Mesenchymal stem cell (in vitro differentiated cells and primary cell): Measurements from ENCODE around the gene DENND4C.

Experiments
- DNase-seq: peaks from one replicate; pipeline ENCODE4 v3.0.0-alpha.2; 2013
- H2AFZ ChIP-seq: one replicate; pipeline ENCODE4 v1.6.1; 2013; ENCODE audit warnings: low read depth, mild to moderate bottlenecking, control low read depth, inconsistent platforms, low read length, moderate library complexity
- H2AK5ac ChIP-seq: 2 replicates; pipeline ENCODE4 v1.6.1; 2013; ENCODE audit warnings: low read length, moderate library complexity, mild to moderate bottlenecking, inconsistent platforms; ENCODE audit not compliant: severe bottlenecking
- H2BK120ac ChIP-seq: one replicate; pipeline ENCODE4 v1.6.1; 2013; ENCODE audit warnings: low read depth, mild to moderate bottlenecking, inconsistent platforms, low read length, moderate library complexity
- H2BK12ac ChIP-seq, 2 experiments: one replicate each; pipeline ENCODE4 v1.6.1; 2013; ENCODE audit warnings: inconsistent platforms in 2 of 2, low read length in 2 of 2, mild to moderate bottlenecking in 2 of 2, moderate library complexity in 2 of 2, control low read depth in 1 of 2
- H2BK15ac ChIP-seq: one replicate; pipeline ENCODE4 v1.6.1; 2013; ENCODE audit warnings: mild to moderate bottlenecking, low read depth, inconsistent platforms; ENCODE audit not compliant: poor library complexity, severe bottlenecking
- H2BK5ac ChIP-seq: 2 replicates; pipeline ENCODE4 v1.6.1; 2013; ENCODE audit warnings: low read depth, mild to moderate bottlenecking, low read length, control low read depth, inconsistent platforms; ENCODE audit not compliant: poor library complexity, severe bottlenecking
- H3K14ac ChIP-seq, 2 experiments: one replicate each; pipeline ENCODE4 v1.6.1; 2013; ENCODE audit warnings: inconsistent platforms in 2 of 2, low read length in 2 of 2, control low read depth in 1 of 2, mild to moderate bottlenecking in 1 of 2, moderate library complexity in 1 of 2
- H3K18ac ChIP-seq, 2 experiments: one replicate each; pipeline ENCODE4 v1.6.1; 2013; ENCODE audit warnings: inconsistent platforms in 2 of 2, low read length in 2 of 2, control low read depth in 1 of 2, low read depth in 1 of 2, mild to moderate bottlenecking in 1 of 2
- H3K23ac ChIP-seq, 2 experiments: one replicate each; pipeline ENCODE4 v1.6.1; 2013; ENCODE audit warnings: inconsistent platforms in 2 of 2, low read length in 2 of 2, mild to moderate bottlenecking in 2 of 2, moderate library complexity in 2 of 2, control low read depth in 1 of 2
- H3K27ac ChIP-seq: 2 replicates; pipeline ENCODE4 v1.5.1; 2013; ENCODE audit warnings: mild to moderate bottlenecking, moderate library complexity, low read length, control low read depth, inconsistent platforms; ENCODE audit not compliant: poor library complexity, severe bottlenecking
- H3K27me3 ChIP-seq, 2 experiments: 2 replicates each; pipeline versions ENCODE4 v1.6.1 to v1.7.0; 2013; ENCODE audit warnings: low read length in 2 of 2, mild to moderate bottlenecking in 2 of 2, moderate library complexity in 2 of 2, control low read depth in 1 of 2, inconsistent platforms in 1 of 2; ENCODE audit not compliant: control insufficient read depth in 1 of 2, insufficient read depth in 1 of 2
- H3K36me3 ChIP-seq, 2 experiments: 2 replicates each; pipeline versions ENCODE4 v1.6.1 to v1.7.0; 2013; ENCODE audit warnings: low read length in 2 of 2, control low read depth in 1 of 2, inconsistent platforms in 1 of 2, low read depth in 1 of 2, mild to moderate bottlenecking in 1 of 2; ENCODE audit not compliant: insufficient read depth in 2 of 2, control insufficient read depth in 1 of 2
- H3K4ac ChIP-seq, 2 experiments: one replicate each; pipeline ENCODE4 v1.6.1; 2013; ENCODE audit warnings: inconsistent platforms in 2 of 2, low read length in 2 of 2, mild to moderate bottlenecking in 2 of 2, moderate library complexity in 2 of 2, control low read depth in 1 of 2, low read depth in 1 of 2
- H3K4me1 ChIP-seq: 2 replicates; pipeline ENCODE4 v1.6.1; 2013; ENCODE audit warnings: low read depth, low read length, control low read depth; ENCODE audit not compliant: control insufficient read depth, insufficient read depth
- H3K4me2 ChIP-seq: 2 replicates; pipeline ENCODE4 v1.6.1; 2013; ENCODE audit warnings: low read length, mild to moderate bottlenecking, inconsistent platforms; ENCODE audit not compliant: poor library complexity, severe bottlenecking
- H3K4me3 ChIP-seq, 2 experiments: 2 replicates each; pipeline versions ENCODE4 v1.5.1 to v1.7.0; 2013; ENCODE audit warnings: low read length in 2 of 2, mild to moderate bottlenecking in 2 of 2, control low read depth in 1 of 2, low read depth in 1 of 2; ENCODE audit not compliant: insufficient read depth in 1 of 2
- H3K79me1 ChIP-seq: replicated peaks from 2 replicates; pipeline ENCODE4 v1.6.1; 2013; ENCODE audit warnings: mild to moderate bottlenecking, control low read depth, low read length, inconsistent platforms; ENCODE audit not compliant: poor library complexity, severe bottlenecking
- H3K9ac ChIP-seq: 2 replicates; pipeline ENCODE4 v1.7.0; 2013; ENCODE audit warnings: mild to moderate bottlenecking, low read length, moderate library complexity
- H3K9me3 ChIP-seq: 2 replicates; pipeline ENCODE4 v1.7.0; 2013; ENCODE audit warnings: mild to moderate bottlenecking, low read length; ENCODE audit not compliant: control insufficient read depth
- H4K8ac ChIP-seq: one replicate; pipeline ENCODE4 v1.6.1; 2013; ENCODE audit warnings: inconsistent platforms, mild to moderate bottlenecking, low read length, moderate library complexity
- H4K91ac ChIP-seq: one replicate; pipeline ENCODE4 v1.6.1; 2013; ENCODE audit warnings: mild to moderate bottlenecking, low read length, inconsistent platforms
- WGBS: methylation state at CpG from one replicate; pipeline ENCODE4 v1.1.7; 2013; ENCODE audit warnings: mixed read lengths; 5-methylcytosine and 5-hydroxymethylcytosine counted together

DENND4C gene

GRCh38 chr9:19342947-19343346 is 112.5 kb downstream of the DENND4C start:
- H2AFZ ChIP-seq = no peak overlapping the region
- H3K14ac ChIP-seq = no peak overlapping the region
- H2AK5ac ChIP-seq = no peak overlapping the region
- H3K4me2 ChIP-seq = no peak overlapping the region
- no peak overlapping the region for H2BK15ac ChIP-seq
- no peak overlapping the region for H2BK12ac ChIP-seq
- peaks cover 20 to 98% of the 10 kb centered on the region in 2 experiments for H3K36me3 ChIP-seq
- peaks cover 18% of the 10 kb centered on the region for H3K79me1 ChIP-seq
- DNase-seq = no peak
- no peak overlapping the region for H3K4me3 ChIP-seq
- H3K4me1 ChIP-seq = no peaks in the 10 kb centered on the region
- H3K27ac ChIP-seq = no peak overlapping the region
- no peak overlapping the region for H3K4ac ChIP-seq
- no peak overlapping the region for H2BK5ac ChIP-seq
- H3K23ac ChIP-seq = no peak overlapping the region
- no peak overlapping the region for H3K18ac ChIP-seq
- no peak overlapping the region for H4K8ac ChIP-seq
- no peak overlapping the region for H3K9ac ChIP-seq
- 50% methylated on average over 1 of the region's 2 CpGs for WGBS
- H3K9me3 ChIP-seq = no peaks in the 10 kb centered on the region
- no peak overlapping the region for H4K91ac ChIP-seq
- no peak overlapping the region for H2BK120ac ChIP-seq
- H3K27me3 ChIP-seq = no peaks in the 10 kb centered on the region

- Histone ChIP-seq H2BK12ac (no peak overlapping the region), H3K79me1 (peaks cover 7% of the 10 kb centered on the region), H3K36me3 (peaks cover 13 to 93% of the 10 kb centered on the region in 2 experiments), H3K27ac (no peak overlapping the region), H3K14ac (no peak overlapping the region), H3K4me3 (no peak overlapping the region), H2BK15ac (no peak overlapping the region), H3K23ac (no peak overlapping the region), H2AK5ac (no peak overlapping the region), H3K18ac (no peak overlapping the region), H4K8ac (no peak overlapping the region), H4K91ac (no peak overlapping the region), H3K4me2 (no peak overlapping the region), H3K4ac (no peak overlapping the region), H3K9ac (no peak overlapping the region), H2BK5ac (no peak overlapping the region), H3K4me1 (no peaks in the 10 kb centered on the region), H2BK120ac (no peak overlapping the region), H3K9me3 (no peaks in the 10 kb centered on the region), H2AFZ (no peak overlapping the region), H3K27me3 (no peaks in the 10 kb centered on the region)
- DNase-seq = peak; percentile 47
- 6% methylated on average over 2 of the region's 3 CpGs for WGBS
These were observed 128.2 kb downstream of the DENND4C start for GRCh38 chr9:19358701-19359100.

- Histone ChIP-seq H4K8ac (no peak overlapping the region), H4K91ac (no peak overlapping the region)
- DNase-seq = no peak
These were observed 138.6 kb downstream of the DENND4C start for GRCh38 chr9:19369107-19369506.

GRCh38 chr9:19371942-19372341 is 141.4 kb downstream of the DENND4C start:
- H3K9me3 ChIP-seq = no peaks in the 10 kb centered on the region
- no peak for DNase-seq
- peaks cover 5% of the 10 kb centered on the region for H3K4me1 ChIP-seq
- H3K4ac ChIP-seq = no peak overlapping the region
- H3K18ac ChIP-seq = no peak overlapping the region
- no peak overlapping the region for H3K9ac ChIP-seq
- no peak overlapping the region for H2BK5ac ChIP-seq
- H2BK120ac ChIP-seq = no peak overlapping the region
- no peak overlapping the region for H4K8ac ChIP-seq
- H3K36me3 ChIP-seq = peaks cover 14 to 94% of the 10 kb centered on the region in 2 experiments
- H3K4me2 ChIP-seq = no peak overlapping the region
- 84% methylated on average over 3 of the region's 5 CpGs for WGBS
- H2AK5ac ChIP-seq = no peak overlapping the region
- no peak overlapping the region for H3K4me3 ChIP-seq
- H2BK15ac ChIP-seq = no peak overlapping the region
- H2AFZ ChIP-seq = no peak overlapping the region
- no peak overlapping the region for H2BK12ac ChIP-seq
- H3K27ac ChIP-seq = no peak overlapping the region
- H3K79me1 ChIP-seq = peaks cover 2% of the 10 kb centered on the region
- H3K23ac ChIP-seq = no peak overlapping the region
- no peak overlapping the region for H3K14ac ChIP-seq
- no peak overlapping the region for H4K91ac ChIP-seq
- H3K27me3 ChIP-seq = no peaks in the 10 kb centered on the region

More at GRCh38 chr9:19369107-19369506, 138.6 kb downstream of the DENND4C start:
- H3K36me3 ChIP-seq = peaks cover 4 to 91% of the 10 kb centered on the region in 2 experiments
- no peak overlapping the region for H3K4me2 ChIP-seq
- H3K4me3 ChIP-seq = no peak overlapping the region
- H3K27ac ChIP-seq = no peak overlapping the region
- H2BK15ac ChIP-seq = no peak overlapping the region
- H3K4me1 ChIP-seq = no peaks in the 10 kb centered on the region
- H2AFZ ChIP-seq = no peak overlapping the region
- no peak overlapping the region for H3K14ac ChIP-seq
- H2BK5ac ChIP-seq = no peak overlapping the region
- no peak overlapping the region for H3K23ac ChIP-seq
- no peaks in the 10 kb centered on the region for H3K9me3 ChIP-seq
- H3K27me3 ChIP-seq = no peaks in the 10 kb centered on the region
- H3K18ac ChIP-seq = no peak overlapping the region
- 100% methylated on average over 1 of the region's 2 CpGs for WGBS
- no peak overlapping the region for H2AK5ac ChIP-seq
- H3K9ac ChIP-seq = no peak overlapping the region
- peaks cover 2% of the 10 kb centered on the region for H3K79me1 ChIP-seq
- H2BK120ac ChIP-seq = no peak overlapping the region
- no peak overlapping the region for H3K4ac ChIP-seq
- H2BK12ac ChIP-seq = no peak overlapping the region
